Keratinocyte (primary cell): ENCODE data around the gene FCGR2B. TPM values are rescaled to one million over a fixed set of nuclear protein-coding genes. Genes with fewer than 3 reads are reported as not detected.
"Not testable (repeated sequence)": the region's sequence is repeated elsewhere in the genome, so short reads cannot be mapped to it uniquely, and the experiment has no call there.

Source experiments
- DNase-seq: peaks from one replicate; pipeline ENCODE4 v3.0.0-alpha.2; 2011; ENCODE audit warnings: low read depth, missing footprints, low spot score
- FAIRE-seq: peaks from 2 replicates; lab custom pipeline; 2011; peaks lifted over from hg19 to GRCh38; lab: Jason Lieb, UNC
- H2AFZ ChIP-seq: 2 replicates; pipeline ENCODE4 v1.6.0; 2012; ENCODE audit warnings: low read length, control low read depth, inconsistent platforms; ENCODE audit not compliant: control insufficient read depth
- H3K27ac ChIP-seq: 2 replicates; pipeline ENCODE4 v1.5.1; 2011; ENCODE audit warnings: low read length; ENCODE audit not compliant: control insufficient read depth, insufficient read depth
- H3K27me3 ChIP-seq: 3 replicates; pipeline ENCODE4 v1.6.0; 2011; ENCODE audit warnings: low read length; ENCODE audit not compliant: control insufficient read depth, insufficient read depth; ENCODE audit errors: extremely low read depth
- H3K36me3 ChIP-seq, 2 experiments: 2 replicates in 1 of 2; 3 replicates in 1 of 2; pipeline ENCODE4 v1.5.1; 2011; ENCODE audit warnings: low read length in 2 of 2, mild to moderate bottlenecking in 1 of 2; ENCODE audit not compliant: control insufficient read depth in 2 of 2, insufficient read depth in 2 of 2; ENCODE audit errors: extremely low read depth in 1 of 2
- H3K4me1 ChIP-seq: 3 replicates; pipeline ENCODE4 v1.5.1; 2011; ENCODE audit warnings: low read length; ENCODE audit not compliant: control insufficient read depth, insufficient read depth; ENCODE audit errors: extremely low read depth
- H3K4me2 ChIP-seq: 3 replicates; pipeline ENCODE4 v1.6.0; 2011; ENCODE audit warnings: low read depth, low read length; ENCODE audit not compliant: control insufficient read depth, insufficient read depth; ENCODE audit errors: extremely low read depth
- H3K4me3 ChIP-seq, 3 experiments: fragments of 200-600 bp in 1 of 3; sonication (generic) in 1 of 3; 2 replicates in 2 of 3; 3 replicates in 1 of 3; pipeline ENCODE4 v1.5.1; 2011 to 2016; ENCODE audit warnings: low read length in 3 of 3, mild to moderate bottlenecking in 3 of 3, control low read depth in 2 of 3, inconsistent platforms in 1 of 3, low read depth in 1 of 3, mixed read lengths in 1 of 3, mixed run types in 1 of 3, moderate library complexity in 1 of 3; ENCODE audit not compliant: control insufficient read depth in 2 of 3, insufficient read depth in 2 of 3; ENCODE audit errors: extremely low read depth in 1 of 3
- H3K79me2 ChIP-seq: 2 replicates; pipeline ENCODE4 v1.6.0; 2012; ENCODE audit warnings: low read length; ENCODE audit not compliant: control insufficient read depth, insufficient read depth
- H3K9ac ChIP-seq: 3 replicates; pipeline ENCODE4 v1.6.0; 2011; ENCODE audit warnings: low read length; ENCODE audit not compliant: control insufficient read depth, insufficient read depth; ENCODE audit errors: extremely low read depth
- H3K9me1 ChIP-seq: 3 replicates; pipeline ENCODE4 v1.6.0; 2011; ENCODE audit warnings: low read length; ENCODE audit not compliant: control insufficient read depth, insufficient read depth; ENCODE audit errors: extremely low read depth
- H3K9me3 ChIP-seq: 2 replicates; pipeline ENCODE4 v1.5.1; 2012; ENCODE audit warnings: low read depth, low read length; ENCODE audit not compliant: control insufficient read depth
- H4K20me1 ChIP-seq: 3 replicates; pipeline ENCODE4 v1.6.0; 2011; ENCODE audit warnings: low read length; ENCODE audit not compliant: control insufficient read depth, insufficient read depth; ENCODE audit errors: extremely low read depth
- dilution Hi-C: fragments of 300-500 bp; cut with MboI; formaldehyde crosslinking; loops from one replicate; pipeline ENCODE4 v1.7.0; 2020; ENCODE audit warnings: low sequenced_read_pairs; ENCODE audit not compliant: extremely low pct_ligation_motif_present
- polyA plus RNA-seq, 5 experiments: library from polyadenylated mRNA; depleted of rRNA in 3 of 5; stranded (reverse) in 3 of 5; stranded (forward) in 1 of 5; unstranded in 1 of 5; fragments of >200 nt; gene quantifications; 1 replicate in 1 of 5; 2 replicates in 3 of 5; 3 replicates in 1 of 5; pipeline versions ENCODE4 v1.2.1 to v1.2.3, GENCODE V29; 2011 to 2012; ENCODE audit warnings: missing spikeins in 2 of 5, low read depth in 1 of 5, low replicate concordance in 1 of 5

The FCGR2B gene
- polyA plus RNA-seq, 1 donor (not counting 4 experiments of a cell fraction or from before 2014, with no cell fraction given): not detected

GRCh38 chr1:161636189-161636782 lies 26.7 kb upstream of the FCGR2B start:
- H3K9me1 ChIP-seq, H3K9me3 ChIP-seq, H2AFZ ChIP-seq, H3K4me1 ChIP-seq, H3K4me3 ChIP-seq, FAIRE-seq, H3K9ac ChIP-seq, H4K20me1 ChIP-seq, dilution Hi-C loops, H3K79me2 ChIP-seq, H3K27ac ChIP-seq, H3K27me3 ChIP-seq, H3K4me2 ChIP-seq, H3K36me3 ChIP-seq, DNase-seq: not testable (repeated sequence)

DNA sequence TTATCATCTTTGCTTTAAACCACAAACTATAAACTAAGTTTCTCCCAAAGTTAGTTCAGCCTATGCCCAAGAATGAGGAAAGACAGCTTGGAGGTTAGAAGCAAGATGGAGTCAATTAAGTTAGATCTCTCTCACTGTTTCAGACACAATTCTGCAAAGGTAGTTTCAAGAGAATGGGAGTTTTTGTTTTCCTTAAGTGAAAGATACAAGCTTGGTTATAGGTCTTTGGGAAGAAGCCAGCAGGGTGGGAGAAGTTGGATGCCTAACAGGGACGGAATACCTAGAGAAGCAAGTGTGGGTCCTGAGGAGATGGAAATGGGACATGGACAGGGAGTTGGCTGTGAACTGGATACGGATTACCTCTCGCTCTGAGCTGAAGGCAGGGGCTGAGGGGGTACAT lies 26.0 kb upstream of the FCGR2B start:
- FAIRE-seq, H4K20me1 ChIP-seq, H3K4me2 ChIP-seq, H3K9me3 ChIP-seq, H3K79me2 ChIP-seq, H3K27me3 ChIP-seq, H3K9me1 ChIP-seq, H3K36me3 ChIP-seq, H3K4me3 ChIP-seq, H3K27ac ChIP-seq, DNase-seq, dilution Hi-C loops, H3K4me1 ChIP-seq, H2AFZ ChIP-seq, H3K9ac ChIP-seq: not testable (repeated sequence)

GRCh38 chr1:161638251-161638993 lies 24.5 kb upstream of the FCGR2B start:
- DNase-seq, dilution Hi-C loops, H3K79me2 ChIP-seq, H3K4me2 ChIP-seq, H3K9ac ChIP-seq, H3K9me3 ChIP-seq, H4K20me1 ChIP-seq, H3K4me3 ChIP-seq, FAIRE-seq, H3K27me3 ChIP-seq, H3K9me1 ChIP-seq, H2AFZ ChIP-seq, H3K27ac ChIP-seq, H3K36me3 ChIP-seq, H3K4me1 ChIP-seq: not testable (repeated sequence)

- DNase-seq, H3K27ac ChIP-seq, H3K36me3 ChIP-seq, H3K9me3 ChIP-seq, H3K27me3 ChIP-seq, H3K9ac ChIP-seq, H3K4me2 ChIP-seq, dilution Hi-C loops, H4K20me1 ChIP-seq, H3K4me1 ChIP-seq, FAIRE-seq, H3K79me2 ChIP-seq, H2AFZ ChIP-seq, H3K9me1 ChIP-seq, H3K4me3 ChIP-seq: not testable (repeated sequence)
These were observed 23.7 kb upstream of the FCGR2B start for GRCh38 chr1:161639203-161639602.

DNA sequence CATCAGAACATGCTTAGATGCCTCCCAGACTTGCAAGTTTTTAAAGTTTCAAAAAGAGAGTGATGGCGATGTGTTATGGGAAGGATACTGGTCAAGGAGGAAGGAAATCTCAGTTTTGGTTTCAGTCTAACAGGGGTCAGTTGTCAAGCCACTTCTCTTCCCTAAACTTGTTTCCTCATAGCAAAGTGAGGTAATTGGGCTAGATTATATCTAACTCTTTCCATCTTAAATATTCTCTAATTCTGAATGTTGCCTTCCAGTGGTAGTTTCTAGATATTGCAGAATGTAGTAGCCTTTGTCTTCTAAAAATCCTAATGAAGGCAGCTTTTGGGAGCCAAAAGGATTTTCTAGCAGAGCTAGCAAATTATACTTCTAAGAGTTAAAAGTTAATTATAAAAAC lies 20.2 kb upstream of the FCGR2B start:
- H3K9ac ChIP-seq, dilution Hi-C loops, FAIRE-seq, H3K9me3 ChIP-seq, H3K79me2 ChIP-seq, H3K4me2 ChIP-seq, H3K36me3 ChIP-seq, H2AFZ ChIP-seq, H3K27me3 ChIP-seq, H3K9me1 ChIP-seq, DNase-seq, H3K4me3 ChIP-seq, H4K20me1 ChIP-seq, H3K4me1 ChIP-seq, H3K27ac ChIP-seq: not testable (repeated sequence)
